ENCODE results near the gene DTNA. TPM values are rescaled to one million over a fixed set of nuclear protein-coding genes. Genes with fewer than 3 reads are reported as not detected.

The DTNA gene
- total RNA-seq, 1 experiment from 2014 or later, result 9.6 TPM

- ATAC-seq, result no peak
- Histone ChIP-seq H3K27ac (ENCODE audit: low read depth, low read length) (no peak overlapping the region), H3K4me1 (ENCODE audit: control insufficient read depth in 1 of 2, insufficient read depth in 2 of 2, low read length in 2 of 2) (no peaks in the 10 kb centered on the region), H2AFZ (ENCODE audit: low read depth, low read length, poor library complexity, severe bottlenecking) (no peak overlapping the region), H3K27me3 (ENCODE audit: insufficient read depth, low read length) (no peaks in the 10 kb centered on the region; the same call in 1 of the 2 replicates), H3K36me3 (ENCODE audit: control insufficient read depth in 1 of 2, insufficient read depth in 2 of 2, low read length in 2 of 2) (no peaks in the 10 kb centered on the region), H3K4me3 (replicated peaks in 1 of 2; ENCODE audit: low read depth in 1 of 2, low read length in 2 of 2) (no peak overlapping the region), H3K4me2 (ENCODE audit: low read length) (no peak overlapping the region), H3K9me2 (ENCODE audit: insufficient read depth) (no peaks in the 10 kb centered on the region), H3K79me2 (ENCODE audit: insufficient read depth, low read length) (no peaks in the 10 kb centered on the region), H3K9me3 (ENCODE audit: control insufficient read depth in 1 of 2, insufficient read depth in 1 of 2, low read depth in 1 of 2, low read length in 2 of 2) (no peaks in the 10 kb centered on the region), H3K9ac (ENCODE audit: low read length) (no peak overlapping the region), H4K20me1 (ENCODE audit: insufficient read depth) (no peaks in the 10 kb centered on the region)
- ChIA-PET CTCF (no interaction called here), POLR2A (no interaction called here), RAD21 (ENCODE audit: low non-redundant PET in 1 of 2, low total read pairs in 2 of 2, uncharacterized antibody in 2 of 2, unreplicated experiment in 2 of 2) (no interaction called here)
- intact Hi-C loops (cut with micrococcal nuclease), result no loop called here
- TF ChIP-seq, protein P1, sequence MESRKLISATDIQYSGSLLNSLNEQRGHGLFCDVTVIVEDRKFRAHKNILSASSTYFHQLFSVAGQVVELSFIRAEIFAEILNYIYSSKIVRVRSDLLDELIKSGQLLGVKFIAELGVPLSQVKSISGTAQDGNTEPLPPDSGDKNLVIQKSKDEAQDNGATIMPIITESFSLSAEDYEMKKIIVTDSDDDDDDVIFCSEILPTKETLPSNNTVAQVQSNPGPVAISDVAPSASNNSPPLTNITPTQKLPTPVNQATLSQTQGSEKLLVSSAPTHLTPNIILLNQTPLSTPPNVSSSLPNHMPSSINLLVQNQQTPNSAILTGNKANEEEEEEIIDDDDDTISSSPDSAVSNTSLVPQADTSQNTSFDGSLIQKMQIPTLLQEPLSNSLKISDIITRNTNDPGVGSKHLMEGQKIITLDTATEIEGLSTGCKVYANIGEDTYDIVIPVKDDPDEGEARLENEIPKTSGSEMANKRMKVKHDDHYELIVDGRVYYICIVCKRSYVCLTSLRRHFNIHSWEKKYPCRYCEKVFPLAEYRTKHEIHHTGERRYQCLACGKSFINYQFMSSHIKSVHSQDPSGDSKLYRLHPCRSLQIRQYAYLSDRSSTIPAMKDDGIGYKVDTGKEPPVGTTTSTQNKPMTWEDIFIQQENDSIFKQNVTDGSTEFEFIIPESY (IDR thresholded peaks at IDR 0.05; ENCODE audit: extremely low read depth, insufficient replicate concordance, low read length), result no peak
- TF ChIP-seq ZNF274 (IDR thresholded peaks at IDR 0.05; ENCODE audit: low read depth, low read length), result no peak
- TF ChIP-seq ZFX (IDR thresholded peaks at IDR 0.05), result no peak
- no peak for TF ChIP-seq TCF7L2 (IDR thresholded peaks at IDR 0.05; ENCODE audit: borderline replicate concordance, extremely low read depth, insufficient read depth, insufficient read length)
- no peak for TF ChIP-seq RAD21 (IDR thresholded peaks at IDR 0.05; ENCODE audit: low read depth)
- TF ChIP-seq, protein P2, sequence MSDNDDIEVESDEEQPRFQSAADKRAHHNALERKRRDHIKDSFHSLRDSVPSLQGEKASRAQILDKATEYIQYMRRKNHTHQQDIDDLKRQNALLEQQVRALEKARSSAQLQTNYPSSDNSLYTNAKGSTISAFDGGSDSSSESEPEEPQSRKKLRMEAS (IDR thresholded peaks at IDR 0.05), result no peak
- no peak for TF ChIP-seq SRF (IDR thresholded peaks at IDR 0.05; ENCODE audit: low read depth)
- no peak for TF ChIP-seq CBX3 (IDR thresholded peaks at IDR 0.05; ENCODE audit: low read depth)
- no peak for TF ChIP-seq POLR2AphosphoS5 (IDR thresholded peaks at IDR 0.05; ENCODE audit: low read depth, low read length)
- TF ChIP-seq JUND (IDR thresholded peaks at IDR 0.05), result no peak
- no peak for DNase-seq (ENCODE audit: low read depth, low spot score)
- no TSS peak for BruUV-seq (replicated peaks)
These were observed 48.4 kb downstream of the DTNA start for GRCh38 chr18:34758378-34758948.

All from HCT116 (cell line).